CD14-positive monocyte (primary cell): ENCODE measurements around the gene OR4K2. TPM values are rescaled to one million over a fixed set of nuclear protein-coding genes. Genes with fewer than 3 reads are reported as not detected.
"Not testable (repeated sequence)": the region's sequence is repeated elsewhere in the genome, so short reads cannot be mapped to it uniquely, and the experiment has no call there.

Experiments
- DNase-seq, 3 donors: peaks; one replicate each; pipeline ENCODE4 v3.0.0-alpha.2; 2011 to 2022
- H2AFZ ChIP-seq: 2 replicates; pipeline ENCODE4 v1.6.0; 2012; ENCODE audit warnings: mild to moderate bottlenecking, low read depth, low read length, inconsistent platforms; ENCODE audit not compliant: insufficient read depth, poor library complexity, severe bottlenecking
- H3K27ac ChIP-seq, 2 donors: 1 replicate in 1 of 2; 2 replicates in 1 of 2; pipeline ENCODE4 v1.5.1; 2012 to 2013; ENCODE audit warnings: low read length in 2 of 2, control low read depth in 1 of 2, inconsistent platforms in 1 of 2, low read depth in 1 of 2, mild to moderate bottlenecking in 1 of 2
- H3K27me3 ChIP-seq, 2 donors: one replicate each; pipeline versions ENCODE4 v1.6.0 to v1.6.1; 2011 to 2013; ENCODE audit warnings: low read length in 2 of 2; ENCODE audit not compliant: control insufficient read depth in 2 of 2, insufficient read depth in 2 of 2
- H3K36me3 ChIP-seq, 2 donors: replicated peaks in 1 of 2; 1 replicate in 1 of 2; 2 replicates in 1 of 2; pipeline versions ENCODE4 v1.5.1 to v1.6.1; 2012 to 2013; ENCODE audit warnings: low read length in 2 of 2, control low read depth in 1 of 2, inconsistent platforms in 1 of 2, mild to moderate bottlenecking in 1 of 2; ENCODE audit not compliant: insufficient read depth in 2 of 2, control insufficient read depth in 1 of 2
- H3K4me1 ChIP-seq, 2 donors: 1 replicate in 1 of 2; 2 replicates in 1 of 2; pipeline versions ENCODE4 v1.5.1 to v1.6.1; 2012 to 2013; ENCODE audit warnings: low read length in 2 of 2, control low read depth in 1 of 2, inconsistent platforms in 1 of 2, mild to moderate bottlenecking in 1 of 2, moderate library complexity in 1 of 2; ENCODE audit not compliant: insufficient read depth in 2 of 2, control insufficient read depth in 1 of 2
- H3K4me2 ChIP-seq: replicated peaks from 2 replicates; pipeline ENCODE3; 2012; ENCODE audit warnings: low read length, moderate library complexity, mild to moderate bottlenecking; ENCODE audit not compliant: poor library complexity, severe bottlenecking; ENCODE audit errors: extremely low read depth
- H3K4me3 ChIP-seq, 3 experiments: fragments of 200-600 bp in 1 of 3; sonication (generic) in 1 of 3; replicated peaks in 1 of 3; 1 replicate in 2 of 3; 2 replicates in 1 of 3; pipeline ENCODE4 v1.5.1; 2011 to 2013; ENCODE audit warnings: low read length in 3 of 3, mild to moderate bottlenecking in 3 of 3, control low read depth in 2 of 3, low read depth in 2 of 3, inconsistent platforms in 1 of 3, moderate library complexity in 1 of 3
- H3K79me2 ChIP-seq: 2 replicates; pipeline ENCODE4 v1.6.0; 2012; ENCODE audit warnings: mild to moderate bottlenecking, control low read depth, inconsistent platforms, low read length, moderate library complexity; ENCODE audit not compliant: insufficient read depth
- H3K9ac ChIP-seq: 2 replicates; pipeline ENCODE4 v1.6.0; 2017; ENCODE audit warnings: low read length, mild to moderate bottlenecking; ENCODE audit not compliant: insufficient read depth, poor library complexity, severe bottlenecking
- H3K9me3 ChIP-seq, 2 donors: replicated peaks in 1 of 2; 1 replicate in 1 of 2; 2 replicates in 1 of 2; pipeline versions ENCODE4 v1.5.1 to v1.6.1; 2012 to 2013; ENCODE audit warnings: low read length in 2 of 2, control low read depth in 1 of 2; ENCODE audit not compliant: control insufficient read depth in 1 of 2, insufficient read depth in 1 of 2
- H4K20me1 ChIP-seq: 2 replicates; pipeline ENCODE4 v1.6.0; 2012; ENCODE audit warnings: mild to moderate bottlenecking, low read length, control low read depth, moderate library complexity; ENCODE audit not compliant: insufficient read depth
- H3K27ac Mint-ChIP-seq, 7 donors: one replicate each; pipeline ENCODE4 v1.8.0; 2020; ENCODE audit warnings: mild to moderate bottlenecking in 7 of 7, mixed read lengths in 7 of 7, moderate library complexity in 6 of 7, inconsistent platforms in 2 of 7
- H3K27me3 Mint-ChIP-seq, 3 donors: one replicate each; pipeline ENCODE4 v1.8.0; 2021 to 2022; ENCODE audit warnings: low read depth in 3 of 3, mild to moderate bottlenecking in 3 of 3, mixed read lengths in 3 of 3, moderate library complexity in 3 of 3, inconsistent platforms in 1 of 3
- H3K36me3 Mint-ChIP-seq, 2 donors: one replicate each; pipeline ENCODE4 v1.8.0; 2020; ENCODE audit warnings: mixed read lengths in 2 of 2, inconsistent platforms in 1 of 2, mild to moderate bottlenecking in 1 of 2
- H3K4me1 Mint-ChIP-seq: one replicate; pipeline ENCODE4 v1.8.0; 2020; ENCODE audit warnings: mild to moderate bottlenecking, mixed read lengths
- H3K4me3 Mint-ChIP-seq, 2 donors: one replicate each; pipeline ENCODE4 v1.8.0; 2020; ENCODE audit warnings: mild to moderate bottlenecking in 2 of 2, mixed read lengths in 2 of 2, moderate library complexity in 1 of 2
- H3K9me3 Mint-ChIP-seq, 7 donors: one replicate each; pipeline ENCODE4 v1.8.0; 2020 to 2022; ENCODE audit warnings: mixed read lengths in 7 of 7, mild to moderate bottlenecking in 6 of 7, moderate library complexity in 6 of 7, inconsistent platforms in 2 of 7
- WGBS: methylation state at CpG from one replicate; pipeline ENCODE4 v1.1.5; 2013; ENCODE audit warnings: missing lambda C conversion rate; ENCODE audit not compliant: insufficient coverage; 5-methylcytosine and 5-hydroxymethylcytosine counted together
- intact Hi-C, 2 donors: fragments of 100-400 bp; cut with micrococcal nuclease; formaldehyde crosslinking; loops; one replicate each; pipeline versions ENCODE4 v1.15.0 to v1.15.1; 2023
- polyA plus RNA-seq, 3 donors: library from polyadenylated mRNA; depleted of rRNA in 1 of 3; unstranded in 2 of 3; stranded (reverse) in 1 of 3; fragments of 300-500 nt in 2 of 3; fragments of >200 nt in 1 of 3; fragmentation: Illumina TruSeq in 2 of 3; gene quantifications; 1 replicate in 2 of 3; 2 replicates in 1 of 3; pipeline ENCODE4 v1.2.3, GENCODE V29; 2012 to 2021
- TF ChIP-seq, protein P1 (sequence below): fragments of 200-600 bp; IDR thresholded peaks from one replicate; pipeline ENCODE4 v1.8.0; 2022; ENCODE audit warnings: antibody characterized with exemption, mild to moderate bottlenecking

Gene OR4K2
- polyA plus RNA-seq, 3 donors, result not detected

DNA sequence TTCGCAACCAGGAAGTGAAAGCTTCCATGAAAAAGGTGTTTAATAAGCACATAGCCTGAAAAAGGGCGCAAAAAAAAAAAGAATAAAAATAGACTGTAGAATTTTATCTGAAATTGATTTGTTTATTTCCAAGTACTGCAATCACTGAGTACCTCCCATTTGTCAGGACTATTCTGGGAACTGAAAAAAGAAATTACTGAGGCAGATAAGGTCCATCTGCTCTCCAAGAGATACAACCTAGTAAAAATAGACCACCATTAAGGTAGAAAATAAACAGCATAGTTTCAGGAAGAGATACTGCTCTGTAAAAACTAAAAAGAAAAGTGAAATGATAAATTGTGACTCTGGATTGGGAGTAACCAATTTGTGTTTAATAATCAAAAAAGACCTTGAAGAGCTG lies 46.6 kb upstream of the OR4K2 start:
- Histone ChIP-seq H3K27ac (no peak overlapping the region), H3K27me3 (no peaks in the 10 kb centered on the region), H3K4me3 (no peak overlapping the region), H2AFZ (no peak overlapping the region), H3K9ac (no peak overlapping the region), H3K4me2 (no peak overlapping the region), H3K36me3 (no peaks in the 10 kb centered on the region), H3K79me2 (no peaks in the 10 kb centered on the region), H3K9me3 (peaks cover 0 to 5% of the 10 kb centered on the region in 2 donors), H4K20me1 (no peaks in the 10 kb centered on the region), H3K4me1 (no peaks in the 10 kb centered on the region)
- no peaks in the 10 kb centered on the region for H3K36me3 Mint-ChIP-seq
- no peak overlapping the region for H3K4me3 Mint-ChIP-seq
- peaks cover 0 to 4% (median 0%) of the 10 kb centered on the region in 7 donors for H3K9me3 Mint-ChIP-seq
- no peaks in the 10 kb centered on the region for H3K27me3 Mint-ChIP-seq
- no peak for DNase-seq
- intact Hi-C loops, result no loop called here
- no peaks in the 10 kb centered on the region for H3K4me1 Mint-ChIP-seq
- TF ChIP-seq, protein P1, sequence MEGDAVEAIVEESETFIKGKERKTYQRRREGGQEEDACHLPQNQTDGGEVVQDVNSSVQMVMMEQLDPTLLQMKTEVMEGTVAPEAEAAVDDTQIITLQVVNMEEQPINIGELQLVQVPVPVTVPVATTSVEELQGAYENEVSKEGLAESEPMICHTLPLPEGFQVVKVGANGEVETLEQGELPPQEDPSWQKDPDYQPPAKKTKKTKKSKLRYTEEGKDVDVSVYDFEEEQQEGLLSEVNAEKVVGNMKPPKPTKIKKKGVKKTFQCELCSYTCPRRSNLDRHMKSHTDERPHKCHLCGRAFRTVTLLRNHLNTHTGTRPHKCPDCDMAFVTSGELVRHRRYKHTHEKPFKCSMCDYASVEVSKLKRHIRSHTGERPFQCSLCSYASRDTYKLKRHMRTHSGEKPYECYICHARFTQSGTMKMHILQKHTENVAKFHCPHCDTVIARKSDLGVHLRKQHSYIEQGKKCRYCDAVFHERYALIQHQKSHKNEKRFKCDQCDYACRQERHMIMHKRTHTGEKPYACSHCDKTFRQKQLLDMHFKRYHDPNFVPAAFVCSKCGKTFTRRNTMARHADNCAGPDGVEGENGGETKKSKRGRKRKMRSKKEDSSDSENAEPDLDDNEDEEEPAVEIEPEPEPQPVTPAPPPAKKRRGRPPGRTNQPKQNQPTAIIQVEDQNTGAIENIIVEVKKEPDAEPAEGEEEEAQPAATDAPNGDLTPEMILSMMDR, result no peak
- WGBS, result 100% methylated on average over 1 of the region's 2 CpGs
- H3K27ac Mint-ChIP-seq, result no peak overlapping the region

DNA sequence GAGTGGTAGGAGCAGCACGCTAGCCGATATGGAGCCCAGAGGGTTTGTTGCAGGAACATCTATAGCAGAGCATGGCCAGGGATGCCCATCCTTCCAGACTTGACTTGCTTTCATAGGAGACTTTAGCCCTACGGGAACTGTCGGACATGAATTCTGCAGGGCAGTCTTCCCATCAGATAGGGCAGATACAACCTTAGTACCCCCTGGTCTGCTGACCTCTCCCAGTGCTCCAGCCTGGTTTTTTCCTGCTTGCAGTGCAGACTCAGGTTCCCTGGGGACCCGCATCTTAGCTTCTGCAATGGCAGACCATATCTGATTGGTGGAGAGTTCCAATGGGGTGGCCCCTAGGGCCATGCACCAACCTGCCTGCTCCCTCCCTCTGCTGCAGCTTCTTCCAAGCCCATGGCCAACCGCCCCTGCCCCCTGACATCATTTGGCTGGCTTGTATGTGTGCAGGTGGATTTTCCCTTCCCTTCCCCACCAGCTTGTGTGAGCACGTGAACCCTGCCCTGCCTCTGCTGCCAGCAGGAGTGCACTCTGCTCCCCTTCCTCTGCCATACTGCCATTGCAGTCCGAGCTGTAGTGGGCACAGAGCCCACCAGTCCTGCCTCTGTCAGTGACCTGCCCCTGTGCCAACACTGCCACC lies 40.6 kb upstream of the OR4K2 start:
- H3K27me3 Mint-ChIP-seq, H3K79me2 ChIP-seq, DNase-seq: not testable (repeated sequence)

More for the DNA sequence above, 40.6 kb upstream of the OR4K2 start:
- intact Hi-C loops, H3K27me3 ChIP-seq, H3K4me1 Mint-ChIP-seq, H3K4me3 ChIP-seq, H3K9ac ChIP-seq, H3K36me3 Mint-ChIP-seq, H4K20me1 ChIP-seq, H2AFZ ChIP-seq, H3K36me3 ChIP-seq, H3K27ac Mint-ChIP-seq, H3K27ac ChIP-seq, H3K4me1 ChIP-seq, H3K4me3 Mint-ChIP-seq, H3K4me2 ChIP-seq: not testable (repeated sequence)
- 89% methylated on average over 7 of the region's 8 CpGs for WGBS
- peaks cover 0 to 10% (median 2%) of the 10 kb centered on the region in 7 donors for H3K9me3 Mint-ChIP-seq
- peaks cover 13 to 14% of the 10 kb centered on the region in 2 donors for H3K9me3 ChIP-seq
